ENCODE data around the gene APP.

DNA sequence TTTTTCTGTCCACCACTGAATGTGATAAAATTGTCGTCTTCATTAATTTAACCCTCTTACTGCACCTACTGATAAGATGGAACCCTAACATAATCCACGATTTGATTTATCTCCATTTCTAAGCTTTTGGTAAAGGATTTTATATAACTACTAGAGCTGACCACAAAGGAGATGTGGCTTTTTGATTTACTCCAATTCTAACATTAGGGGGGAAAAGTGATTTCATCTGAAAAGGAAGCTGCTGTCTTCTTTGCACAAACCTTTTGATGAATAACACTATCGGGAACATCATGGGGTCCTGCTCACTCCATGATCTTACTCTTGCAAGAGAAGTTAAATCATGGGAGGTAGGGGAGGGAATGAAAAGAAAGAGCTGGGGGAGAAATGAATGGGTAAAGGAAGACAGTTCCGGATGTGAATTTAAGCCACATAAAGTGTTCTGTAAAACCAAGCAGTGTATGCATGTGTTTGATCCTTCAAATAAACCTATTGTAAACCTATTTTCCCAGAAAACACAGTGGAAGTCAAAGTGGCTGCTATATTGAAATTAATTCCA is 274.0 kb downstream of the APP start:
- no peak for TF ChIP-seq CTCF (conservative IDR thresholded peaks at IDR 0.05; ENCODE audit: low read length)
- TF ChIP-seq EZH2phosphoT487 (IDR thresholded peaks at IDR 0.05; ENCODE audit: borderline replicate concordance, low read depth, low read length), result no peak
